ENCODE measurements around the gene MACROD1.

MACROD1 gene

GRCh38 chr11:64093233-64094039 lies 72.5 kb downstream of the MACROD1 start:
- no peak for DNase-seq (ENCODE audit: low read depth in 2 of 2)

GRCh38 chr11:64092761-64093136 lies 73.2 kb downstream of the MACROD1 start:
- DNase-seq (ENCODE audit: low read depth in 2 of 2): no peak

DNA sequence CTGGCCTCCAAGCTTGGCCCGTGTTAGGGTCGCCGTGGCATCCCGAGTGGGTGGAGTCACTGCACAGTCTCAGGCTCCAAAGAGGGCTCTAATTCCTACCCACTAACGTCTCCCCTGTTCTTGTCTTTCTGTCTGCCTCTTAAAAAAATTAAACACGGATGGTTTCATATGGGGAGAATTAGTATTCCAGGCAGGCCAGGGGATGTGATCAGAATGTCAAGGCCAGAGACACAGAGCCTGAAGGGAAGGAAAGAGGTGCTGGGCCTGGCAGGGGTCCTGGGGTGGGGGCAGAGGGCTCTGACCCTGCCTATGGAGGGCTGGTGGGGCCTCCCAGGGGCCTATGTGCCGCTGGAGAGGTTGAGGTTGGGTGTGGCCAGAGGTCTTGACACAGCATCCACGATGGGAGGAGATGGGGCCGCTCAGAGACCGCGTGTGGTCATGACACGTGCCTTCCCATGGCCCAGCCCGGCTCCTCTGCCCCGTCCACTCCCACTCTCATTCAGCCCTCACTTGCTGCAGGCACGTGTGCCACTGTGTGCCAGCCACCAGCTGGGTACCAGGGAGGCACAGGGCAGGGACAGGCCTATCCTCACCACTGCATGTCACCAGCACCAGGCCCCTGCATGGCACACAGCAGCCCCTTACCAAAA lies 73.7 kb downstream of the MACROD1 start:
- no peak for DNase-seq (ENCODE audit: low read depth in 2 of 2)

DNA sequence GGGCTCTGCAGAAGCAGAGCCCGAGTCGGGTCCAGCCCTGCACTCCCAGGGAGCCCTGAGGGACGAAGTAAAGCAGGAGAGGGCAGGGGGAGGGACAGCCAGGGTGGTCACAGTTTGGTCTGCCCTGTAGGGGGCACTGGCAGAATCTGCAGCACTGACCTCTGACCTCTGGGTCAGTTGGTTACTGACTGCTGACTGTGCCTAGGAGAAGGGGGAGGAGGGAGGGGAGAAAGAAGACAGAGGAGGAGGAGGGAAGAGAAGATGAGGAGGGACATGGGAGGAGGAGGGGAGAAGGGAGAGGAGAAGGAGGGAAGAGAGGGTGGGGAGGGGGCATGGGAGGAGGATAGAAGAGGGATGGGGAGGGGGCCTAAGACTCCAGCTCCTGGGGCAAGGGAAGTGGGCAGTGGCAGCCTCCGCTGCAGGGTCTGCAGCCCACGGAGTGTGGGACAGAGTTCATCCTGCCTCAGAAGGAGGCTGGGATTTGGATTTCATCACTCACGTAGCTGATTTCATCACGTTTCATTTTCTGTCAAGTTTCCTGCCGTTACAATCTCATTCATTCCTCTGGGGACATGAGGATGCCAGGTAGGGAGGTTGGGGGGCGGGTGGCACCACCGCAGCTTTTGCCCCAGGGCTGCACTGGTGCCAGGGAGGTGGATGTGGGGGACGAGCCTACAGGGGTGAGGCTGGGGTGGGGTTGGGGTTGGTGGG lies 75.0 kb downstream of the MACROD1 start:
- DNase-seq (ENCODE audit: low read depth in 2 of 2): no peak

GRCh38 chr11:64089915-64090805 lies 75.8 kb downstream of the MACROD1 start:
- DNase-seq (ENCODE audit: low read depth in 2 of 2): no peak

DNA sequence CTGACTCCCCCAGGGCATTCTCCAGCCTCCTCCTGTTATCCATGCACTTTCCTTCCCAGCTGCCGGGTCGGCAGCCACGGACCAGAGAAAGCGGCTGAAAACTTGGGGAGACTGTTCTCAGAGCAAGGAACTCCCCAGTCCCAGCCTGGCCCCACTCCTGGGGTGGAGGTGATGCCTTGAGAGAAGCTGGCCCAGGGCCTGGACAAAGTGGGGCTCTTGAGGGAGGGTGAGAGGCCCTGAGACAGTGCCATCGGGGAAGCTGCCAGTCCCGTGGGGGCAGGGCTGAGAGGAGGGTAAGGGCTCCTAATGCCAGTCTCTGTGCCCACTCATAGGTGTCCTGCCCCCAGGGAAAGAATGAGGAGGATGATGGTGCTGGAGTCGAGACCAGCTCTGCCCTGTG lies 76.4 kb downstream of the MACROD1 start:
- DNase-seq (ENCODE audit: low read depth in 2 of 2): no peak

DNA sequence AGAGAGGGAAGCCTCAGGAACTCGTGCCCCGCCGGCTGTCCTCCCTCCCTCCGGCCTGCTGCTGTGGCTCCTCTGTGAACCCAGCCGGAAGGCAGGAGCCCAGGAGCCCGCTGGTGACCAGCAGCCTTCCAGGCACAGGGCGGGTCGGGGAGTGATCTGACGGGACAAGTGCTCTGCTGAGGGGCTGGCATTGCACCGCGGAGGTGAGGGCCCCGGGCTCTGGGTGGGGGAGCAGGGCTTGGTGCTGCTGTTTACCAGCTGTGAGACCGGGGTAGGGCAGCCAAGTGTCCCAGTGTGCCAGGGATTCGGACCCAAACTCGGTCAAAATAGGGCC lies 76.9 kb downstream of the MACROD1 start:
- DNase-seq (ENCODE audit: low read depth in 2 of 2): no peak

DNA sequence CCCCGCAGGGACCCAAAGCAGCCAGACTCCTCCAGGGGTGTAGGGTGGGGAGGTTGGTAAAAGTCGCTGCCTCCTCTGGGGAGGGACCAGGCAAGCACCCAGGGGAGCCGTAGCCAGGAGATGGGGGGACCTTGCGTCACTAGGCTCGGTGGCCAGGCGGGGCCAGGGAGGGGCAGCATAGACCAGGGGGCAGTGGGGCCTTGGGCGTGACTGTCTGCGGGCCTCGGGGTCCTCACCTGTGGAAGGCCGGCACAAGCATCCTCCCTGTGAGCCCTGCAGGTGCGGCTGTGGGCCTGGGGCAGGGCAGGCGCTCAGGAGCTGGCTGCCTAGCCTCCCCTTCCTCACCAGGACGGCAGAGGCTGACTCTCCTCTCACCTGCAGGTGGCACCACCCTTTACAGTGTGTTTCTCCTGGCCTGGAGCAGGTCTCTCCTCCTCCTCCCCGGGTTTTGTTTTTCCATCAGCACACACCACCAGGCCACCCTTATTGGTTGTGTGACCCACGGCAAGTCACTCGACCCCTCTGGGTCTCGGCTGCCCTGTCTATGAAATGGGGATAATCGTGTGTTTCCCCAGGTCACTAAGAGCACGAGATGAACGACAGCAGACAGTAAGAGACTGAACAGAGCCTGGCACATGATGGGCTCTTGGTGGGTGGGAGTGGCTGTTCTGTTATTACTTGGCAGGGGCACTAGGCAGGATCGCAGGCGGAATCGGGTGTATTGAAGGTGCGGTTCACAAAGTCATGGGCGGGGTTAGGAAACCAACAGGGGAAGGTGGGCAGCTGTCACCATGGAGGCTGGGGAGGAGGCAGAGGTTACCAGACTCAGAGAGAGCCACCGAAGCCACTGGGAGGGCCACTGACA lies 77.5 kb downstream of the MACROD1 start:
- DNase-seq (ENCODE audit: low read depth in 2 of 2): no peak

- no peak for DNase-seq (ENCODE audit: low read depth in 2 of 2)
Measured at GRCh38 chr11:64086258-64087123, 79.4 kb downstream of the MACROD1 start.

GRCh38 chr11:64085906-64086257 lies 80.0 kb downstream of the MACROD1 start:
- no peak for DNase-seq (ENCODE audit: low read depth in 2 of 2)

- DNase-seq (ENCODE audit: low read depth in 2 of 2): no peak
Measured at GRCh38 chr11:64084951-64085710, 80.8 kb downstream of the MACROD1 start.

- no peak for DNase-seq (ENCODE audit: low read depth in 2 of 2)
Measured at GRCh38 chr11:64084146-64084950, 81.6 kb downstream of the MACROD1 start.

- no peak for DNase-seq (ENCODE audit: low read depth in 2 of 2)
Measured at GRCh38 chr11:64083398-64084080, 82.4 kb downstream of the MACROD1 start.

- DNase-seq (ENCODE audit: low read depth in 2 of 2): no peak
Measured at GRCh38 chr11:64081745-64082442, 84.0 kb downstream of the MACROD1 start.

DNA sequence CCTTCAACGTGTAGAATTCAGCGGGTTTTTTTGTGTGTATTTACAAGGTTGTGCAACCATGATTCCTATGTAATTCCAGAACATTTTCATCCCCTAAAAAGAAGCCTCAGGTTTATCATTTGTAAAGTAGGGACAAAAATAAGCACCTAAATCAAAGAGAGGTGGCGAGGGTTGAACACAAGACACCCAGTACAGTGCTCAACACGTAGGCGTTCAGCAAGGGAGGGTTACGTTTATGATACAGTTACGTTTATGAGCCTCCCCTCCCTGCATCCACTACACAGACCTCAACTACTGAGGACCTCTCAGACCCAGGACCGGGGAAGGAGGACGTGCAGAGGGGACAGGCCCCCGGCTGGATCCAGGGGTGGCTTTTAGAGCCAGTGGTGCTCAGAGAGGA lies 85.5 kb downstream of the MACROD1 start:
- DNase-seq (ENCODE audit: low read depth in 2 of 2): no peak

DNA sequence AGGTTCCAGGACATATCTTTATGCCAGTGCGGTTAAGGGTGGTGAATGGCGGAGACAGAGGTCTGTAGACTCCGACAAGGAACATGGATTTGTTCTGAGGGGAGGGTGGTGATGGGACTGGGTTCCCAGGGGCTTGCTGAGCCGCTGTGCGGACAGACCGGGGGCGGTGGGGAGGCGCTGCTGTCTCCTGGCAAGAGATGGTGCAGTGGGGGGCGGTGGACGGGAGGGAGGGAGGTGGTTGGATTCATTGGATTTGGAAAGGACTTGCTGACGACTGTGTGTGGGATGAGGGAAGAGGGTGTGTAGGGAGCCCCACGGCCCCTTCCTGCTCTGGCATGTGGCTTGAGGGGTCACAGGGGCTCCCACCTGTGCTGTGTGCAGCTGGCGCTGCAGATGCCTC lies 87.0 kb downstream of the MACROD1 start:
- DNase-seq (ENCODE audit: low read depth in 2 of 2): no peak

DNA sequence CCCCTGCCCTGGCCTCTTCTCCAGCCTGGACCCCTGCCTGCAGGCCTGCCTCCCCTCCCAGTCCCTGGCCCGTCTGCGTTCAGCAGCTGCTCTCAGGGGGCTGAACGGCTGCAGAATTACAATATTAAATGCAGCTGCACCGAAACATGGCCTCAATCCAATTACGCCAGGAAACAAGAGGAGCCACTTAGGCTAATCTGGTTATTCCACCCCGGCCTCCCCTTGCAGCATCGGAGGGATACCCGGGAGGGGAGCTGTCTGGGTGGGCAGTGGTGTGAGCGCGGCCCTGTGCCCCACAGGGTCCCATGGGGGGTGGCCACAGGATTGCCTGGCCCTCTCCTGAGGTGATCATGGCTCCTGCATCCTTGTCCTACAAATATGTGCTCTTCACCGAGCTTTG lies 87.6 kb downstream of the MACROD1 start:
- DNase-seq (ENCODE audit: low read depth in 2 of 2): no peak

Measured in activated CD8-positive, alpha-beta memory T cell treated with anti-CD3 and anti-CD28 coated beads for 4 hours (primary cell).